Small intestine (tissue), 16 donors: ENCODE measurements around the gene NXF2B. TPM values are rescaled to one million over a fixed set of nuclear protein-coding genes. Genes with fewer than 3 reads are reported as not detected.
"Not testable (repeated sequence)": the region's sequence is repeated elsewhere in the genome, so short reads cannot be mapped to it uniquely, and the experiment has no call there.

Experiments
- DNase-seq, 2 donors: peaks; one replicate each; pipeline versions ENCODE4 v3.0.0 to v3.0.0-alpha.2; 2013
- FAIRE-seq: peaks from 2 replicates; lab custom pipeline; 2012; peaks lifted over from hg19 to GRCh38; lab: Jason Lieb, UNC
- H3K27ac ChIP-seq, 3 donors: one replicate each; pipeline ENCODE4 v1.5.1; 2013; ENCODE audit warnings: low read length in 2 of 3, mild to moderate bottlenecking in 2 of 3, control low read depth in 1 of 3, inconsistent platforms in 1 of 3, low read depth in 1 of 3, moderate library complexity in 1 of 3
- H3K27me3 ChIP-seq, 3 donors: one replicate each; pipeline ENCODE4 v1.6.1; 2013; ENCODE audit warnings: low read length in 3 of 3, inconsistent platforms in 1 of 3; ENCODE audit not compliant: control insufficient read depth in 3 of 3, insufficient read depth in 3 of 3
- H3K36me3 ChIP-seq, 3 donors: one replicate each; pipeline ENCODE4 v1.6.1; 2013; ENCODE audit warnings: low read length in 3 of 3, inconsistent platforms in 1 of 3, low read depth in 1 of 3, mild to moderate bottlenecking in 1 of 3, moderate library complexity in 1 of 3; ENCODE audit not compliant: control insufficient read depth in 3 of 3, insufficient read depth in 2 of 3
- H3K4me1 ChIP-seq, 3 donors: one replicate each; pipeline ENCODE4 v1.6.1; 2013; ENCODE audit warnings: low read length in 2 of 3, inconsistent platforms in 1 of 3, low read depth in 1 of 3, mild to moderate bottlenecking in 1 of 3, moderate library complexity in 1 of 3; ENCODE audit not compliant: control insufficient read depth in 3 of 3, insufficient read depth in 2 of 3
- H3K4me3 ChIP-seq, 3 donors: one replicate each; pipeline ENCODE4 v1.5.1; 2013; ENCODE audit warnings: low read length in 3 of 3, control low read depth in 1 of 3, inconsistent platforms in 1 of 3, low read depth in 1 of 3, mild to moderate bottlenecking in 1 of 3, moderate library complexity in 1 of 3
- H3K9me3 ChIP-seq, 2 donors: one replicate each; pipeline ENCODE4 v1.6.1; 2013; ENCODE audit warnings: low read depth in 1 of 2, low read length in 1 of 2; ENCODE audit not compliant: control insufficient read depth in 2 of 2, insufficient read depth in 1 of 2
- WGBS, 3 donors: extraction: QIAGEN DNeasy Blood & Tissue Kit; methylation state at CpG; one replicate each; pipeline ENCODE4 v1.1.7; 2013; 5-methylcytosine and 5-hydroxymethylcytosine counted together
- long read RNA-seq, 10 donors: transcript quantifications; one replicate each; lab custom pipeline, GENCODE V29; 2026
- polyA plus RNA-seq, 4 donors: library from polyadenylated mRNA; stranded (reverse) in 3 of 4; unstranded in 1 of 4; fragments of 200-250 nt in 3 of 4; fragments of 120-200 nt in 1 of 4; gene quantifications; one replicate each; pipeline versions ENCODE4 v1.2.1 to v1.2.3, GENCODE V29; 2013
- donor health status: healthy with polysubstance abuse.
- donor health status: control.
- donor health status: control.
- donor health status: Bipolar disorder and iron deficiency.
- donor health status: healthy.

Gene NXF2B, protein sequence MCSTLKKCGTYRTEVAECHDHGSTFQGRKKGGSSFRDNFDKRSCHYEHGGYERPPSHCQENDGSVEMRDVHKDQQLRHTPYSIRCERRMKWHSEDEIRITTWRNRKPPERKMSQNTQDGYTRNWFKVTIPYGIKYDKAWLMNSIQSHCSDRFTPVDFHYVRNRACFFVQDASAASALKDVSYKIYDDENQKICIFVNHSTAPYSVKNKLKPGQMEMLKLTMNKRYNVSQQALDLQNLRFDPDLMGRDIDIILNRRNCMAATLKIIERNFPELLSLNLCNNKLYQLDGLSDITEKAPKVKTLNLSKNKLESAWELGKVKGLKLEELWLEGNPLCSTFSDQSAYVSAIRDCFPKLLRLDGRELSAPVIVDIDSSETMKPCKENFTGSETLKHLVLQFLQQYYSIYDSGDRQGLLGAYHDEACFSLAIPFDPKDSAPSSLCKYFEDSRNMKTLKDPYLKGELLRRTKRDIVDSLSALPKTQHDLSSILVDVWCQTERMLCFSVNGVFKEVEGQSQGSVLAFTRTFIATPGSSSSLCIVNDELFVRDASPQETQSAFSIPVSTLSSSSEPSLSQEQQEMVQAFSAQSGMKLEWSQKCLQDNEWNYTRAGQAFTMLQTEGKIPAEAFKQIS
- under 1 TPM in 2 of 4 donors, not detected in 2; 0.07 to 0.09 TPM for polyA plus RNA-seq
- long read RNA-seq, donor 1 = 0 reads
- long read RNA-seq, donor 2 = 0 reads
- long read RNA-seq, donor 3 = 0 reads
- long read RNA-seq, donor 4 = 0 reads
- long read RNA-seq, donor 5 = 0 reads
- long read RNA-seq, donor 6 = 0 reads
- long read RNA-seq, donor 7 = 0 reads
- long read RNA-seq, donor 8 = 0 reads
- long read RNA-seq, donor 9 = 0 reads
- long read RNA-seq, donor 10 = 0 reads

DNA sequence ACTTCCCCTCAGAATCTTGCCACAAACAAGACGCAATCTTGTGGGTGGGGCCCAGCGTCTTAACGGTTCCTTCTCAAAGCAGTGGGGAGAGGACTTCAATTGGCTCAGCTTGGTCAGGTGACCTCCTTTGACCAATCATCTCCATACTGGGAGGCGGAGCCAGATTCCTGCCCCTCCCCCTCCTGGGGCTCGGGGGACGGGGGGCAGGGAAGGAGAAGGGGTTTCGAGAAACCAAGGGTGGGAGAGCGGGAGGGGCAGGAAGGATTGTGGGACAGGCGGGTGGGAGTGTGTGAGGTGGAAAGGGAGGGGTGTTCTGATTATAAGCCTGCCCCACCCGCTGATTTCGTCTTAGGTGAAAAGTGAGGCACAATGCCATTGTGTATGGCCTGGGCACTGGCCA lies at the start of gene NXF2B:
NXF2B (minus strand) TSS at position 101 of the 400 bp plus-strand sequence. CDS start 59,972 bp downstream, outside the sequence.
- not testable (repeated sequence) for H3K36me3 ChIP-seq, H3K27me3 ChIP-seq, H3K27ac ChIP-seq, FAIRE-seq, H3K4me3 ChIP-seq, H3K9me3 ChIP-seq, H3K4me1 ChIP-seq, DNase-seq
- no CpG with 5 or more reads among the region's 11 CpGs for WGBS, 3 donors

DNA sequence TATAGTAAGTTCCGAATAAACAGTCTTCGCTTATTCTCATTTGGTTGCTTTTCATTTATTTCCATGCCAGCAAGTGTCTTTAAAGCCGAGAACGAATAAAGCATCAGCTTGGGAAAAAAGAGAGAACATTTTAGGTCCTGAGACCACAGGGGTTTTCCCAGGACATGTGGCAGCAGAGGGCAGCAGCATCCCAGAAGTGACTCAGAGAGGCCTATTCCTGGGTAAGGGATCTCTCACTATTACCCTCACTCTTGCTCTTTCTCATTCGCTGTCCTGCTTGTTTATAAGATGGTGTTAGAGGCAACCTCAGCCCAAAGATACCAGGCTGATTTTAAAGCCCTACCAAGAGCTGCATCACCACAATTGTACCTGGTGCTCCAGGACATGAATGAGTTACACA lies 39.0 kb upstream of the NXF2B start:
- not testable (repeated sequence) for FAIRE-seq, DNase-seq, H3K36me3 ChIP-seq, H3K27ac ChIP-seq, H3K4me1 ChIP-seq, H3K9me3 ChIP-seq, H3K27me3 ChIP-seq, H3K4me3 ChIP-seq
- WGBS, 3 donors = 19 to 63% (median 55%) methylated on average over 2 of the region's 5 CpGs

DNA sequence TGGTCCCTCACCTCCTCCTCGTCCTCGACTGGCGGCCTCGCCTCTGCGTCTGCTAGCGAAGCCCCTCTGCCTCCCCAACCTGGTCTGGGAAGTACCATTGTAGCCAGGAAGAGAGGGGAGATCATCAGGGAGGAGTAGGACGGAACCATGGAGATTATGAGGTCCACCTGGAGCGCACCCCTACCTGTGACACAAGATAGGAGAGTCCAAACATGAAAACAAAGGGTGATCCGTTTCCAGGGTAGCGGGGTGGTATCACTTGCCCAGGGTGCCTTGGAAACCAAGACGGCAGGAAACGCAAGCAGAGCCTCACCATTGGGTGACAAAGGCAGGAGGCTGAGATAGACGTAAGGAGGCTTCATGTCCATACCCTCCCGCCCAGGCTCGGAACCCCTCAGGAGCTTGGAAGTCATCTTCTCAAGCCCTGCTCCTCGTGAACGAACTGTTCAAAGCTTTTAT lies 32.0 kb upstream of the NXF2B start, which contains the start of gene TCP11X2:
TCP11X2 (minus strand) TSS at position 51 of the 459 bp plus-strand sequence.
- not testable (repeated sequence) for H3K27ac ChIP-seq, H3K9me3 ChIP-seq, H3K27me3 ChIP-seq, H3K4me1 ChIP-seq, FAIRE-seq, H3K36me3 ChIP-seq, H3K4me3 ChIP-seq, DNase-seq
- 34 to 53% (median 50%) methylated on average over 5 to 7 of the region's 17 CpGs for WGBS, 3 donors

DNA sequence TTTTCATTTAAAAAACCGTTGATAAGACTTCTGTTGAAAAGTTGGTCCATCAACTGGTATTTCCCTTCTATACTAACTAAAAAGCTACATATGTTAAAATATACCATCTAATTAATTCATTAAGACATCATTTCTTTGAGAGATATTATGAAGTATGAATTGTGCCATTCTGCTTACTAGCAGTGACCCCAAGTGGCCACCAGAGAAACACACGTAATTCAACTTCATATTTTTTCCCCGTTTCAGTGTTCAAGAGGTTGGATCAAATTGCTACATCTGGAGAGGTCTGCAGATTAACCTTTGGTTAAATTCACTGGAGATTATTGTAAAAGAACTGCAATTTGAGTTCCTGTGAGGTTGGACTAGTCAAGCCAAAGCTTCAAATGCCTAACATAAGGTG lies 30.4 kb upstream of the NXF2B start:
- H3K27ac ChIP-seq, H3K36me3 ChIP-seq, H3K4me1 ChIP-seq, H3K4me3 ChIP-seq, H3K9me3 ChIP-seq, H3K27me3 ChIP-seq, FAIRE-seq, DNase-seq: not testable (repeated sequence)
- no CpG with 5 or more reads among the region's 3 CpGs for WGBS, 3 donors

DNA sequence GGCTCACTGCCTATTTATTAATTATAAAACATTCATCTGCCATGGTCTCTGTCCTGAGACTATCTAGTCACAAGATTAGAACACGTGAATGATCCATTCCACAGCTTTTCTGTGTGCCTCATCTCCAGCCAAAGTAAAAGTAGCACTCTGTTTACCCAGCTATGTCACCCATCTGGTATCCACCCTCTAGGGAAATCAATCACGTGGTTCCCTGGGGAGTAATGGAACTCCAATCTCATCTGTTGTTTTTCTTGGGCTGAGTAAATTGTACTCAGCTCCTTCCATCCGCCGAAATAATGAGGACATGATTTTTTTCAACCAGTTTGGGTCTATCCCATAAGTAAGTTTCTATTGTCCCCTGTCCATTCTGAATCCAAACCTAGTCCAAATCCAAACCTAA lies 18.8 kb upstream of the NXF2B start:
- H3K4me3 ChIP-seq, H3K27me3 ChIP-seq, DNase-seq, FAIRE-seq, H3K36me3 ChIP-seq, H3K9me3 ChIP-seq, H3K27ac ChIP-seq, H3K4me1 ChIP-seq: not testable (repeated sequence)
- whole genome bisulfite sequencing, 3 donors = no CpG with 5 or more reads among the region's 4 CpGs

DNA sequence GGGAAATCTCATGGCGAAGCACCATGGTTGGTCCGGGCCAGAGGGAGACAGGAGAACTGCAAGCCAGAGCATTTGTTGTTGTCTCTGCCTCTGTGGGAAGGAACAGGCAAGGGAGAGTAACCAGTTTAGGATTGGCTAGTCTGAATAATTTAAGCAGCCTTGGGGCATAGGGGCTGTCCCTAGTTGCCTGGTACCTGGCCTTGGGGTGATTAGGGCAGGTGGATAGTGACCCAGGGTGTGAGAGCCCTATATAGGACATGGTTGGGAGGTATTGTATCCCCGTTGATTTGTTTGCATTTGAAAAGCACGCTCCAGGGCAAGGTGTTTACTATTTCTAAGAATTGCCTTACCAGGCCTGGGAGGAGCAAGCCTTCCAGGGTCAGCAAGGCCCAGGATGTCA lies 25.3 kb downstream of the NXF2B start:
- H3K9me3 ChIP-seq, H3K36me3 ChIP-seq, H3K4me3 ChIP-seq, FAIRE-seq, DNase-seq, H3K27me3 ChIP-seq, H3K4me1 ChIP-seq, H3K27ac ChIP-seq: not testable (repeated sequence)
- WGBS, 3 donors = no CpG with 5 or more reads among the region's 4 CpGs

DNA sequence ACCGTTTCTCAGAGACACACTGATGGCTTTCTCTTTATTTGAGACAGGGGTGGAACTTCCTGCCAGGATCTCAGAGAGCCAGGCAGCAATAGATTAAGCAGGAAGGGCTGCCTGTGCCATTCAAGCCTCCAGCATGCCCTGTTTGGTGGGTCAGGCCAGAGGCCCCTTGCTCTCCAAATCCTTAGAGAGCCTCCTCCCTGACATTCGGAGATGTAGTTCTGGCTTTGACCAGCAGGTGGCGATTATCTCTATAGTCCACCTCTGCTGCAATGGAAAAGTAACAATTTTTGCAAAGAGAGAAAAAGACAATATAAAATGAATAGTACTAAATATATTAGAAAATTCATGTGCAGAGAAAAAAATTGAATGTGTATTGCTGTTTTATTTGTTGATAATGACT lies 93.9 kb downstream of the NXF2B start:
- Histone ChIP-seq H3K27ac (no peak overlapping the region), H3K4me1 (no peaks in the 10 kb centered on the region), H3K4me3 (no peak overlapping the region), H3K27me3 (no peaks in the 10 kb centered on the region), H3K36me3 (no peaks in the 10 kb centered on the region), H3K9me3 (no peaks in the 10 kb centered on the region)
- WGBS, 3 donors = 26 to 31% (median 31%) methylated on average over 3 of the region's 3 CpGs
- FAIRE-seq (no peak), DNase-seq (peak; percentile 25 to 29)

DNA sequence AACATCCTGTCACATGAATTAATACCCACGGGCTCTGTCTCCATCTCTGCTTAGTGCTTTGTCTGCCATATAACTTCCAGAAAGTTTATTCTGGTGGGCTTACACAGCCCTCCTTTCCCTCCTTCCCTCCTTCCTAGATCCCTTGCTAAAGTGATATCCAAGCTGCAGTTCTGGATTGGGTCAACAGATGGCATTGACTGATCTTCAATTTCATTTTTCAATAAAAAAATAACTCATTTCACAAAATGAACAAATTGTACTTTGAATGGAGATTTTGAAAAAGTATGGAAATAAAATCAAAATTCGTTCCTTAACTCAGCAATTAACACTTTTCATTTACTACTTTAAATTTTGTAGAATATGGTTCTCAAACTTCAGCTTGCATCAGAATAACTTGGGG lies 97.9 kb downstream of the NXF2B start:
- no peak for DNase-seq
- Histone ChIP-seq H3K4me1 (no peaks in the 10 kb centered on the region), H3K27ac (no peak overlapping the region), H3K27me3 (no peaks in the 10 kb centered on the region), H3K9me3 (no peaks in the 10 kb centered on the region), H3K36me3 (no peaks in the 10 kb centered on the region), H3K4me3 (no peak overlapping the region)
- FAIRE-seq = no peak
- 4 to 47% (median 17%) methylated on average over 2 of the region's 2 CpGs for WGBS, 3 donors
